ENCODE measurements around the gene CD59. TPM values are rescaled to one million over a fixed set of nuclear protein-coding genes. Genes with fewer than 3 reads are reported as not detected.

Gene CD59
- total RNA-seq, 1 experiment from 2014 or later, result 204 TPM

DNA sequence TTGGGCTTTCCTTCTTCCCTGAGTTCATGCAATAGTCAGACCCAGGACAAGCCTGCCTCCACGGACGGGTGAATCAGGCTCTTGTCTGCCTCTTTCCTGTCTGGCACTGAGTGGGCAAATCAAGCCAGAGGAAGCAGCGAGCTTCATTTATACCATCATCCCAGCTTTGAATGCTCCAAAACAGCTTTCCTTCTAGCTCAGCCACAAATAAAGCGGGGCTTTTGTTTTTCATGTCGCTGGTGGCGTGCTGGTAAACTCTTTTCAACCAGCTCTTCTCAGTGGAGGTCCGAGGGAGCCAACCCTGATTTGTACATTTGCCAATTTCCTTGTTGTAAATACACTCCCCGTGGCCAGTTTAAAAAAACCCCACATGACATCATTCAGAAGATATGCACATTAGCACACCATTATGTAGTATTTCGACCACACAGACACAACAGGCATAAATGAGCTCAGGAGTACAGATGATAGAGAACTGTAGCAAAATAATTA, 44.2 kb downstream of the CD59 start:
- Histone ChIP-seq H3K4me3 (ENCODE audit: low read depth, low read length, poor library complexity, severe bottlenecking) (peak overlapping the region; percentile 6), H3K36me3 (ENCODE audit: insufficient read depth, low read length, poor library complexity, severe bottlenecking) (no peaks in the 10 kb centered on the region), H3K27me3 (replicated peaks; ENCODE audit: insufficient read depth, low read depth, low read length, poor library complexity) (no peaks in the 10 kb centered on the region), H3K4me1 (ENCODE audit: insufficient read depth, low read length, poor library complexity, severe bottlenecking) (peaks cover 60% of the 10 kb centered on the region), H3K27ac (ENCODE audit: low read depth, low read length, poor library complexity, severe bottlenecking) (peak overlapping the region; percentile 31), H3K9me3 (ENCODE audit: low read depth, low read length, poor library complexity, severe bottlenecking) (no peaks in the 10 kb centered on the region)
- BruUV-seq (replicated peaks), result no TSS peak
- POLR2A ChIA-PET (ENCODE audit: low non-redundant PET), result interaction anchor here (0.5 to 0.9 kb wide), 2 partner anchors 327 to 828 kb away, joined by 3 read pairs; no protein-coding TSS in a partner anchor
- CTCF ChIA-PET, result interaction anchor here (0.7 to 1.7 kb wide), 5 partner anchors 11 to 482 kb away, joined by 3 to 19 read pairs (median 3); no protein-coding TSS in a partner anchor
- intact Hi-C loops (cut with micrococcal nuclease; ENCODE audit: unreplicated experiment), result loop anchor here (5.0 kb wide), 1 partner anchor 435 kb away; the partner anchor contains the start of gene HIPK3
- TF ChIP-seq EZH2 (IDR thresholded peaks at IDR 0.05; ENCODE audit: borderline replicate concordance, low read depth, low read length, poor library complexity, severe bottlenecking), result no peak
- no peak for TF ChIP-seq CTCF (conservative IDR thresholded peaks at IDR 0.05; ENCODE audit: low read depth, low read length)
- DNase-seq (ENCODE audit: low spot score), result peak; percentile 98

- peak overlapping the region; percentile 31 for H3K27ac ChIP-seq (ENCODE audit: low read depth, low read length, poor library complexity, severe bottlenecking)
- POLR2A ChIA-PET (ENCODE audit: low non-redundant PET), result no interaction called here
- intact Hi-C loops (cut with micrococcal nuclease; ENCODE audit: unreplicated experiment), result loop anchor here (5.0 kb wide), 1 partner anchor 434 kb away; the partner anchor contains the start of gene HIPK3
- H3K9me3 ChIP-seq (ENCODE audit: low read depth, low read length, poor library complexity, severe bottlenecking), result no peaks in the 10 kb centered on the region
- no peak overlapping the region for H3K4me3 ChIP-seq (ENCODE audit: low read depth, low read length, poor library complexity, severe bottlenecking)
- no TSS peak for BruUV-seq (replicated peaks)
- peaks cover 53% of the 10 kb centered on the region for H3K4me1 ChIP-seq (ENCODE audit: insufficient read depth, low read length, poor library complexity, severe bottlenecking)
- no peak for DNase-seq (ENCODE audit: low spot score)
- H3K36me3 ChIP-seq (ENCODE audit: insufficient read depth, low read length, poor library complexity, severe bottlenecking), result no peaks in the 10 kb centered on the region
- H3K27me3 ChIP-seq (replicated peaks; ENCODE audit: insufficient read depth, low read depth, low read length, poor library complexity), result no peaks in the 10 kb centered on the region
- CTCF ChIA-PET, result interaction anchor here (0.7 to 1.7 kb wide), 6 partner anchors 10 to 483 kb away, joined by 3 to 19 read pairs (median 3); no protein-coding TSS in a partner anchor
- no peak for TF ChIP-seq CTCF (conservative IDR thresholded peaks at IDR 0.05; ENCODE audit: low read depth, low read length)
- no peak for TF ChIP-seq EZH2 (IDR thresholded peaks at IDR 0.05; ENCODE audit: borderline replicate concordance, low read depth, low read length, poor library complexity, severe bottlenecking)
These were observed 45.0 kb downstream of the CD59 start for GRCh38 chr11:33691066-33691864.

DNA sequence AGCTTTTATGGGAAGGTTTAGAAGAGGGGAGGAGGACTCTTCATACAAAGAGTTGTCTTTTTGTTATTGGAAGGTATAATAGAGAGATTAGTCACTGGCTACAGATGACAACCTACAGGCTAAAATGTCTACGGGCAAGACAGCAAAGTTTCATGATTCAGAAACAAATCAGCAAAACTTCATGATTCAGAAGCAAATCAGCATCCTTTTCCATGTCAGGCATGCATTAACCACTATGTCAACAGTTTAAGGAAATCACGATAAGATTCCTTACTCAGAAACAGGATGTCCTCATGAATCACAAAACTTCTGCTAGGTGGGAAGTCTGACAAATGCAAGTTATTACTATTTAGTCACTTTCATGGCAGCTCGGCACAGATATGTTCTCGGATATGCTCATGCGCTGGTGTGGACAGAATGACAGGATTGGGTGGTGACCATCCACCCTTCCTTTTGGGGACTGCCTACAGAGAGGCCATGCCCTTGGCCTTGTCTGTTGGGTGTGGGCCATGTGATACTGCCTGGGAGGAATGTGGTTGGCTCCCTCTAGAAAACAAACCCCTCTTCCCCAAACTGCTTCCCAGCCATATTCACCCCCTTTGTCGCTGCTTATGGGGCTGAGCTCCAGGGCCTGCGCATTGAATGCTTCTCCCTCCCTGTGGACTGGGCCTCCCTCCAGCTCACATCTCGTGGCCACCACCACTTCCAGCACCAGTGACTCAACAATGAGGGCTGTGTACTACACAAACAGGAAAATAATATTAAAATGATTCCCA, 45.7 kb downstream of the CD59 start:
- no TSS peak for BruUV-seq (replicated peaks)
- no peaks in the 10 kb centered on the region for H3K27me3 ChIP-seq (replicated peaks; ENCODE audit: insufficient read depth, low read depth, low read length, poor library complexity)
- intact Hi-C loops (cut with micrococcal nuclease; ENCODE audit: unreplicated experiment), result loop anchor here (5.0 kb wide), 1 partner anchor 433 kb away; the partner anchor contains the start of gene HIPK3
- H3K4me1 ChIP-seq (ENCODE audit: insufficient read depth, low read length, poor library complexity, severe bottlenecking), result peaks cover 45% of the 10 kb centered on the region
- ChIA-PET CTCF (interaction anchor here (0.7 to 0.9 kb wide), 2 partner anchors 15 to 52 kb away, joined by 3 read pairs; no protein-coding TSS in a partner anchor), POLR2A (ENCODE audit: low non-redundant PET) (no interaction called here)
- DNase-seq (ENCODE audit: low spot score), result no peak
- H3K9me3 ChIP-seq (ENCODE audit: low read depth, low read length, poor library complexity, severe bottlenecking), result no peaks in the 10 kb centered on the region
- TF ChIP-seq CTCF (conservative IDR thresholded peaks at IDR 0.05; ENCODE audit: low read depth, low read length) (no peak), EZH2 (IDR thresholded peaks at IDR 0.05; ENCODE audit: borderline replicate concordance, low read depth, low read length, poor library complexity, severe bottlenecking) (no peak)
- no peak overlapping the region for H3K27ac ChIP-seq (ENCODE audit: low read depth, low read length, poor library complexity, severe bottlenecking)
- no peaks in the 10 kb centered on the region for H3K36me3 ChIP-seq (ENCODE audit: insufficient read depth, low read length, poor library complexity, severe bottlenecking)
- no peak overlapping the region for H3K4me3 ChIP-seq (ENCODE audit: low read depth, low read length, poor library complexity, severe bottlenecking)
